Measurements from ENCODE around the gene ITGA1.

Gene ITGA1

DNA sequence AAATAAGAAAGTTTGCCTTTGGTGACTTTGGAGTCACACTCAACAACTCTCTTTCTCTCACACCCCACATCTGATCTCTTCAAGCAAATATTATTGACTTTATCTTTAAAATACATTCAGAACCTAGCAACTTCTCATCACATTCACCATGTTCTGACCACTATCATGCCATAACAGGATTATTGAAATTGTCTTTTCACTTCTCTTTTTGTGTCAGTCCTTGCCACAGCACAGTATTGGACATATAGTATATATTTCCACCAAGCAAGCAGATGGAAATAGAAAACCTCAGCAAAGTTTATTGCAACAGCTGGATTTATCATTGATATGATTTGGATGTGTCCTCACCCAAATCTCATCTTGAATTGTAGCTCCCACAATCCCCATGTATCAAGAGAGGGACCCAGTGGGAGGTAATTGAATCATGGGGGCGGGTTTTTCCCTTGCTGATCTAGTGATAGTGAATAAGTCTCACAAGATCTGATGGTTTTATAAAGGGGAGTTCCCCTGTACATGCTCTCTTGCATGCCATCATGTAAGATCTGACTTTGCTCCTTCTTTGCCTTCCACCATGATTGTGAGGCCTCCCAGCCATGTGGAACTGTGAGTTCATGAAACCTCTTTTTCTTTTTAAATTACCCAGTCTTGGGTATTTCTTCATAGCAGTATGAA lies 26.9 kb upstream of the ITGA1 start:
- peaks cover 14% of the 10 kb centered on the region for H3K4me1 Mint-ChIP-seq
- ATAC-seq: peak; percentile 85
- no peak overlapping the region for H3K4me3 Mint-ChIP-seq
- H3K36me3 Mint-ChIP-seq: no peaks in the 10 kb centered on the region
- no peaks in the 10 kb centered on the region for H3K9me3 Mint-ChIP-seq
- no peak for DNase-seq (ENCODE audit: low spot score in 2 of 2)
- no peak overlapping the region for H3K27ac Mint-ChIP-seq

DNA sequence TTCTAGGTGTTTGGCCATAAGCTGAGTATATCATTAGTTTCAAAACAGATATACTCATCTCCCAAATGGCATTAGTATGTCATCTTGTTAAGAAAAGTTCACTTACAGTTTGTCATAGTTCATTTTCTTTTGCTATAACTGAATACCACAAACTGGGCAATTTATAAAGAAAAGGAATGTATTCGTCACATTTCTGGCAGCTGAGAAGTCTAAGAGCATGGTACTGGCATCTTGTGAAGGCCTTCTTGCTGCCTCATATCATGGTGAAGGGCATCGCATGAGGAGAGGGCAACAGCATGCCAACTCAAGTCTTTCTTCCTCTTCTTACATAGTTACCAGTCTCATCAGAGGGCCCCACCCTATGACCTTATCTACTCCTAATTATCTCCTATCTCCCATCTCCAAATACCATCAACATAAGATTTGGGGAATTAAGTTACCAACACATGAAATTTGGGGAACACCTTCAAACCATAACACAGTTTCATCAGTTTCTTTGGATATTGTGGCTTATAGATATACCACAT lies 20.4 kb upstream of the ITGA1 start:
- Mint-ChIP-seq H3K27ac (no peak overlapping the region), H3K4me3 (no peak overlapping the region), H3K9me3 (no peaks in the 10 kb centered on the region), H3K36me3 (no peaks in the 10 kb centered on the region), H3K4me1 (peaks cover 32% of the 10 kb centered on the region)
- DNase-seq (ENCODE audit: low spot score in 2 of 2) (no peak), ATAC-seq (peak; percentile 8)

DNA sequence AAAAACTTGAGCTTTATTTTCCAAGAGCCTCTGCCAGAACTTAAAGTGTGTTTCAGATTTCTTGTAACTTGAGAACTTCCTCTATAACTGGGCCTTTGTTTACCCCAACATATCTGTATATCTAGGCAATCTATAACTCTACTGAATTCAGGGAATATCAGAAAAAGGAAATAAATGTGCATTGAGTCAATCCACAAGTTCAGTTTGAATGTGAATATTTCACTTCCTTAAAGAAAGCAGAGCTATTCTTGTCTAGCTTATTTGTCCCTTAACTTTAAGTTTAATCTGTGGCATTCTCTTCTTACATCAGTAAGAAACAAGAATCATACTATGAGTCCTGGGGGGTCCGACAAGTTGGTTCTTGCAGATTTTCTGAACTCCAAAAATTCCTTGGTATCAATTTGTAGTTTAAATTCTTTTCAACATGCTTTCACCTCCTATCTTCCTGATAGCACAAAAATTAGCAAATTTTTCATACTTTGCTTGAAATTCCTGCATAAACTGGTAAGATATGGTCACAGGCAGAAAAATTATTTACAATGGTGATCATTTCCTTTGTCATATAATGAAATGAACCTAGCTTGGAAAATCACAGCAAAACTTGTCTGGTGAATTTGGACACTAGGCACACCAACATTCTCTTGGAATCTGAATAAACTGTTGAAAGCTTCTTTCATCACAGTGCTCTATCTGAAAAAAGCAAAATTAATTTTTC lies 19.8 kb upstream of the ITGA1 start:
- H3K9me3 Mint-ChIP-seq: no peaks in the 10 kb centered on the region
- no peak for ATAC-seq
- peaks cover 38% of the 10 kb centered on the region for H3K4me1 Mint-ChIP-seq
- H3K4me3 Mint-ChIP-seq: no peak overlapping the region
- DNase-seq (ENCODE audit: low spot score in 2 of 2): no peak
- no peak overlapping the region for H3K27ac Mint-ChIP-seq
- H3K36me3 Mint-ChIP-seq: no peaks in the 10 kb centered on the region

DNA sequence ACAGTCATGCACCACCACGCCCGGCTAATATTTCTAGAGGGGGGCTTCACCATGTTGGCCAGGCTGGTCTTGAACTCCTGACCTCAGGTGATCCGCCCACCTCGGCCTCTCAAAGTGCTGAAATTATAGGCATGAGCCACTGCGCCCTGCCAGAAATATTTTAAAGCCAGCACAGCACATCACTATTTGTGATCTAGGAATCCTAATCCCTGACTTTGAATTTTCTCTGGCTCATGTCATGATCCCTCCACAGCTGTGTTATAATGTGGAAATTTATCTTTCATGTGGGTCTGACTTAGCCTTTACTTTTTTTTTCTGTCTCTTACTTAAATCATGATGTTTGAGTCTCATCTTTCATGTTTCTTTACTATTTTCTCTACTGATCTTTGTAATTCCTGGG lies 18.7 kb upstream of the ITGA1 start:
- DNase-seq (ENCODE audit: low spot score in 2 of 2) (no peak), ATAC-seq (no peak)
- H3K4me3 Mint-ChIP-seq: no peak overlapping the region
- H3K4me1 Mint-ChIP-seq: peaks cover 37% of the 10 kb centered on the region
- H3K27ac Mint-ChIP-seq: no peak overlapping the region
- H3K9me3 Mint-ChIP-seq: no peaks in the 10 kb centered on the region
- H3K36me3 Mint-ChIP-seq: no peaks in the 10 kb centered on the region

DNA sequence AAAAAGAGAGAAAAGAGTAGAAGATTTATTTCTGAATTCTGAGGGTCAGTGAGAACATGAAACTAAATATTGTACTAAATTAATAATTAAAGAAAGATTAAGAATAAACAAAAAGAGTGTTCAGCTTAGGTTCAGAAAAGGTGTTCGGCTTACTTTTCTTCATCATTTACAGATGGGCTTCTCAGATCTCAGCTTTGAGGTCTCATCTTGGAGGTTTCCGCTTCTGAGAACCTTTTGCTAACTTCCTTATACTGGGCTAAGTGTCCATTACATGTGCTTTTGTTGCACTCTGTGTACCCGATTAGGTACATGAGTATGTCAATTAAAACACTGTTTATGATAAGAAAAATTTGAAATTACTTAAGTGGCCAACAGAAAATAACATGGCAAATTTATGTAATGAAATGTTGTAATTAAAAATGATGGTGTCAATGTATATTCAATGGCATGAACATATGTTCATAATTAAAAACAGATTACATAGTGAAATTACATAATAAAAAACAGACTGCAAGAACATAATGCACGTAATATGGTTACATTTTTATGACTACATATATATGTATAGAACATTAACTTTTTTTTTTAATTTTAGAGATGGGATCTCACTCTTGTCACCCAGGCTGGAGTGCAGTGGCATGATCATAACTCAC lies 17.3 kb upstream of the ITGA1 start:
- no peaks in the 10 kb centered on the region for H3K9me3 Mint-ChIP-seq
- no peak overlapping the region for H3K4me3 Mint-ChIP-seq
- no peak overlapping the region for H3K27ac Mint-ChIP-seq
- no peak for ATAC-seq
- no peak for DNase-seq (ENCODE audit: low spot score in 2 of 2)
- peaks cover 45% of the 10 kb centered on the region for H3K4me1 Mint-ChIP-seq
- no peaks in the 10 kb centered on the region for H3K36me3 Mint-ChIP-seq

DNA sequence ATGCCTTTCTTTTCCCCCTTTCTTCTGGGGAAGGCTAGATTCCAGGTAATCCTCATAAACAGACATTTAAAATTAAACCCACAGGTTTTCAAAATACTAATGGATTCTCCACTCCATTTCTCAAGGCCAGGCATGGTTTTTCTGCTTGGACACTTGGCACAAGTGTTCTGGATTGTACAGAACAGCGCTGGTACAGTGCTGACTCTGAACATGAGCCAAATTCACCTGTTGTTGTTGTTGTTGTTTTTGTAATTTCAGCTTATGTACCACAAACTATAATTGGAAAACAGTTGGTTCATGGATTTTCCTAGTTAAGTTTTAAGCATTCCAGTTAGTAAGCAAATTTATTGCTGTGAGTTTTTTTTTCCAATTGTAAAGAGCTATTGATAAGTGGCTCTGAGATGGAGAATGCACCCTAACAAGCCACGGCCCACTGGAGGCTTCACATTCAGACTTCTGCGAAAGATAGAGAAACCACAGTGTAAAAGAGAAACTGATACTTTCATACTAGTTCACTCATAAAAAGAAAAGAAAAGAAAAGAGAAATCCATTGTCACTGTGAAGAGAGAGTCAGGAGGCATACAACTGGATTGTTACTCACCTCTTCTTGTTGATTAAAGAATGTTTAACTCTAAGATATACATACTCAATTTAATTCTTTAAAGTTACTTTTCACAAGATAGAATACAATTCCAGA lies 16.2 kb upstream of the ITGA1 start:
- no peaks in the 10 kb centered on the region for H3K36me3 Mint-ChIP-seq
- no peaks in the 10 kb centered on the region for H3K9me3 Mint-ChIP-seq
- DNase-seq (ENCODE audit: low spot score in 2 of 2) (no peak), ATAC-seq (peak; percentile 94)
- peaks cover 56% of the 10 kb centered on the region for H3K4me1 Mint-ChIP-seq
- H3K27ac Mint-ChIP-seq: no peak overlapping the region
- H3K4me3 Mint-ChIP-seq: no peak overlapping the region

DNA sequence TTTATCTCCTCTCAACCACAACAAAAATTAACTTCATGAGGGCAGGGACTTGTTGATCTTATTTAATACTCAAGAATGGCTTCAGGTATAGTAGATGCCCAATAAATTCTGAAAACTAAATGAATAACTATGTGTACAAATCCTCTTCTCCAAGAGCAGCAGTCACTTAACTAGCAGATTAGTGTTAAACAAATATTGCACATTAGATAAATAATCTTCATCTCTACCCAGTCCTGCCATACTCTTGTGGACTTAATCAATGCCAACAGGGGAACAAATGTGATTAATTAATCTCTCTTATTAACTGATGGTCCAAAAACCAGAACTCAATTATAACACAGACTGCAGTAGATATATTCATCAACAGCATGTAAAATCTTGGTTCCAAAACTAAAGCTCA lies 15.0 kb upstream of the ITGA1 start:
- H3K4me1 Mint-ChIP-seq: peaks cover 50% of the 10 kb centered on the region

DNA sequence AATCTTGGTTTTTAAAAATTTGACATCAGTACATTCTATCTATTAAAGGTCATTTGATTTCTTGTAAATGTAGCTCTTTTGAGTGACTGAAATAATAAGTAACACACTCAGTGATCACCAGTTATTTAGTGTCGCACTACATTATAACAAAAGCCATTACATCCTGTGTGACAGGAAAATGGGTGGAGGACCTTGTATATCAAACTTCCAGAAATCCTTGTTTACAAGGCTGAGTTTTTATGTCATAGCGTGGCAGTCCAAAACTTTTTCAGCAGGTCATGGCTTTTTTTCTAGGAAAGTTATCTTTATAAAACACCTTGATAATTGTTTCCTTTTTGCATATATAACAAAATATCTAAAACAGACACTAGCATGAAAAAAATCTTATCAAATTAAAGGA lies 14.4 kb upstream of the ITGA1 start:
- ATAC-seq: no peak
- Mint-ChIP-seq H3K4me1 (peaks cover 49% of the 10 kb centered on the region), H3K27ac (no peak overlapping the region), H3K36me3 (no peaks in the 10 kb centered on the region), H3K9me3 (no peaks in the 10 kb centered on the region), H3K4me3 (no peak overlapping the region)
- DNase-seq (ENCODE audit: low spot score in 2 of 2): no peak

More for the DNA sequence above, 15.0 kb upstream of the ITGA1 start:
- DNase-seq (ENCODE audit: low spot score in 2 of 2) (no peak), ATAC-seq (no peak)
- Mint-ChIP-seq H3K4me3 (no peak overlapping the region), H3K36me3 (no peaks in the 10 kb centered on the region), H3K27ac (no peak overlapping the region), H3K9me3 (no peaks in the 10 kb centered on the region)

DNA sequence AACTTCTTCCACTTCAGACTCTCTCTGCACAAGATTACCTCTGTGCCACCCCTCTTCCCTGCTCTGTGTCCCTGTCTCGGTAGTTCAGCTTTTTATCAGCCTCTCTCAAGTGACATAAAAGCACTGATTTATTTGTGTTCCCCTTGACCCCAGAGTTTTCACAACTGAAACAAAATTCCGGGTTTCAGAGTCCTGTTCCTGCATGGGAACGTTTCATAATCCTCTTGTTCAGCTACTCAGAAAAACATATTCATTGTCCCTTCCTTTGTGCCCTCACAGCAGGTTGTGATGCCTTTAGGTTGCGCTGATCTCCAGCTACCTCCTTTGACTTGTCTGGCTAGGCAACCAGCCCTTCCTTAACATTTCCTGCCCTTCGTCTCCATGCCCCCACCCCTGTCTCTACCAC lies 13.7 kb upstream of the ITGA1 start:
- Mint-ChIP-seq H3K4me3 (peak overlapping the region; percentile 2), H3K27ac (no peak overlapping the region), H3K4me1 (peaks cover 49% of the 10 kb centered on the region), H3K36me3 (no peaks in the 10 kb centered on the region), H3K9me3 (no peaks in the 10 kb centered on the region)
- no peak for ATAC-seq
- DNase-seq (ENCODE audit: low spot score in 2 of 2): no peak

DNA sequence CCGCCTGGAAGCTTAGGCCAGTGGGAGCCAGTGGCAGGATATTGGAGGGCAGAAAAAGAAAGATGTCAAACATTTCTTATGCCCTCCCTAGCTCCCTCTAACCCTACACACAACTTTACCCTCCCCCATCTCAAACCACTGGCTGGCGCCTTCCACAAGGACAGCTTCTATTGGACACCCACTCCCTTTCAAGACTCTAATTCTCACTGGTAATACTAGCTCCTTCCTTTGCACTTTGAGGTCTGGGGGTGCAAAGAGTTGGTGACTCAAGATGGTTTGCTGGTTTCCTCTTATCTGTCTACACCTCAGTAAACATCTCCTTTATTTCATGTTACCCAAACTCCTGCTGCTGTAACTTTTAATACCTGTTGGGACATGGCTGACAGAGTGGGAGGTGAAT lies 11.6 kb upstream of the ITGA1 start:
- DNase-seq (ENCODE audit: low spot score in 2 of 2): no peak
- peak; percentile 88 for ATAC-seq
- H3K36me3 Mint-ChIP-seq: no peaks in the 10 kb centered on the region
- H3K9me3 Mint-ChIP-seq: no peaks in the 10 kb centered on the region
- H3K4me3 Mint-ChIP-seq: peak overlapping the region; percentile 20
- no peak overlapping the region for H3K27ac Mint-ChIP-seq
- H3K4me1 Mint-ChIP-seq: peaks cover 40% of the 10 kb centered on the region

DNA sequence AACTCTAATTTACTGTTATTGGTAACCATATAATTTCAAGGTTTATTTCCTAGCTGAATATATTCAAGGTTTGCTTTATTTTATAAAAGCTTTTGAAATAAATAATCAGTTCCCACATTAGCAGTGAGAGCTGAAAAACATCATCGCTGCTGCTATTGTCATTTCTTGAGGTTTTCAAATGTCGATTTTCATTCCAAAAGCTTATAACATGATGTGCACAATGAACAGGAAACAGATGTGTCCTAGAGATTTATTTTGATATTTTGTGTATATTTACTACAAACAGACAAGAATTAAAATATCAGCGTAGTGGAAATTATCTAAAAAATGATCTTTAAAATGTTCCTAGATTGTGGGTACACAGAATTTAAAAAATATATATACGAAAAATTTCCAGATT lies 10.5 kb upstream of the ITGA1 start:
- H3K36me3 Mint-ChIP-seq: no peaks in the 10 kb centered on the region
- H3K4me3 Mint-ChIP-seq: no peak overlapping the region
- no peaks in the 10 kb centered on the region for H3K9me3 Mint-ChIP-seq
- H3K27ac Mint-ChIP-seq: no peak overlapping the region
- DNase-seq (ENCODE audit: low spot score in 2 of 2): no peak
- peaks cover 31% of the 10 kb centered on the region for H3K4me1 Mint-ChIP-seq
- ATAC-seq: no peak

DNA sequence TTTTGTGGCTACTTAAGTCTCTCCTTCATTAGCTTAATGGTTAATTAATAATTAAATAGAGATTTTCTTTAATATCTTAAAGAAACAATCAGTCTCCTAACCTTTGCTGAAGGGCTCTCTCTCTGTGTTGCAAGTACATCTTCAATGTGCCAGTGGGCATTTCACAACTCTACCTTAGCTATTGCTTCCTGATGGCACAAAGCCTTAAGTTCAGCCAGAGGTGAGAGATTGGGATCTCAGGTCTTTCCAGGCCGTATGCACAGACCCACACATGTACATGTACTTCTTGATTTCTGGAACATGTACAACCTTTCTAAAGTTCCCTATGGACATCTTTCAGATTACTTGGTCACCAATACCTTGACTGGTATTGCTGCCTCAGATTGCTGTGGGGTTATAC lies 8.9 kb upstream of the ITGA1 start:
- Mint-ChIP-seq H3K27ac (no peak overlapping the region), H3K4me1 (peaks cover 21% of the 10 kb centered on the region), H3K4me3 (no peak overlapping the region), H3K36me3 (no peaks in the 10 kb centered on the region), H3K9me3 (no peaks in the 10 kb centered on the region)
- DNase-seq (ENCODE audit: low spot score in 2 of 2) (no peak), ATAC-seq (no peak)

DNA sequence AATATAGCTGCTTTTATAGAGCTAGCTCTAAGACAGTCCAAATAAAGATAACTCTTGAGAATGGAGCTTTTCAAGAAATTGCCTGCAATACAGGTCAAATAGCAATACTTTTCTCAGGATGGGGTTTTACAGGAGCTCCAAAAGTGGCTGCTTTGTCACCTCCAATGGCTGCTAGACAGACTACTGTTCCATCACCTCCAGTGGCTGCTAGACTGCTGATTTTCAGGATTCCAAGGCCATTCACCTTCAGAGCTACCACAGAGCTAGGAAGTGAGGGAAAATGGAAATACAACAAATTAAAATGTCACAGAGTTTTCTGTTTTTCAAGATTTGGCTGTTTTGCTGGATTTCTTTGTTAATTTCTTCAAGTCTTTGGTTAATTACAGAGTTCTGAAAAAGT lies 8.5 kb upstream of the ITGA1 start:
- H3K36me3 Mint-ChIP-seq: no peaks in the 10 kb centered on the region
- H3K4me1 Mint-ChIP-seq: peaks cover 17% of the 10 kb centered on the region
- no peak overlapping the region for H3K27ac Mint-ChIP-seq
- ATAC-seq (no peak), DNase-seq (ENCODE audit: low spot score in 2 of 2) (no peak)
- H3K9me3 Mint-ChIP-seq: no peaks in the 10 kb centered on the region
- no peak overlapping the region for H3K4me3 Mint-ChIP-seq

DNA sequence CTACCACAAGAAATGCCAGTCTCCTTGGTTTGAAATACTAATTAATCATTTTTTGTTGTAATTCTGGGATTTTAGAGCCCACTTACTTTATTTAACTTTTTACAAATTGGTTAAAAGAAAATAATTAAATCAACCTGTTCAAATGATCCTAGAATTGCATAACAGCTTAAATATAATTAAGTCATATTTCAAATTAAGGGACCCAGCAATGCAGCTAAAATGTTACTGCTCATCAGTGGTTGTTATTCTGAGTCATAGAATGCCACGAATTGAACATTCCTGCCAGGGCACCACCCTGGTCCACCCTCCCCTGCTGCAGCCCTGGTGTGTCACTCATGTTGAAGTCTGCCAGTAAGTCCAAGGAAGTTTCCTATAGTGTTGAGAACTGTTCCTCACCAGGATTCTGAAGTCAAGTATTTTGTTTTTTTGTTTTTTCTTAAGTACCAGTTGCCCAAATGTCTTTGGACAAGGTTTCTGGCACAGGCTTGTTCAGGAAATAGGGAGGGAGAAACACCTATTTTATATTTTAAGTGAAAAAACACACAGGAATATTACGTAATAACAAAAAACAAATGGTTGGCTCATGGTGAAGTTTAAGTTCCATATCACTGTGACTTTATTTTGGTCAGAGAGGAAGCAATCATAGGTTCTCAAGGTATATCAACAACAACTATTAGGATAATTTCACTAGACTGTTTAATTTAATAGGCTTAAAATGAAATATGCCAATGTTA lies 4.3 kb upstream of the ITGA1 start:
- DNase-seq (ENCODE audit: low spot score in 2 of 2) (no peak), ATAC-seq (no peak)
- no peak overlapping the region for H3K4me3 Mint-ChIP-seq
- no peaks in the 10 kb centered on the region for H3K36me3 Mint-ChIP-seq
- no peak overlapping the region for H3K27ac Mint-ChIP-seq
- no peaks in the 10 kb centered on the region for H3K9me3 Mint-ChIP-seq
- H3K4me1 Mint-ChIP-seq: peaks cover 15% of the 10 kb centered on the region

DNA sequence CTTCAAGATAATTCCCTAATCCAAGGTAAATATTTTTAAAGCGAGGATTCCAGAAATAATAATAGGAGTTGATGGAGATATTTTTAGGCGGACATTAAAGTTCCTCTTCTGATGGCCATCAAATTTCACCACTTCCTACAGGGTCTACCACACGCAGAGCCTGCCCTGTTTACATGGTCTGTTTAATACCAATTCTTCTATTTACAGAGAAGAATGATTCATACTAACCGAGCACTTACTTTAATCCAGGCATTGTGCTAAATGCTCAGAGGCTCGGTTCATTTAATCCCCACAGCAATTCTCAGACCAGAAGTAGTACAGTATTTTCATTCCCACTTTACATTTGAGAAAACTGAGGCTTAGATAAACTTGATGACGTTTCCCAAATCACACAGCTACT lies 3.0 kb upstream of the ITGA1 start:
- DNase-seq (ENCODE audit: low spot score in 2 of 2): no peak
- Mint-ChIP-seq H3K4me1 (peaks cover 15% of the 10 kb centered on the region), H3K4me3 (no peak overlapping the region), H3K9me3 (no peaks in the 10 kb centered on the region), H3K27ac (no peak overlapping the region), H3K36me3 (no peaks in the 10 kb centered on the region)
- no peak for ATAC-seq

Data from stimulated activated effector memory CD8-positive, alpha-beta T cell treated with anti-CD3 and anti-CD28 coated beads, Interleukin-12 subunit alpha, Interleukin-12 subunit beta, amount 100 ng/mL, for 72 hours (primary cell).